ENCODE measurements around the gene SPRY1.

GRCh38 chr4:123403080-123403604 lies 6.5 kb downstream of the SPRY1 start:
- no peak for TF ChIP-seq EP300 (IDR thresholded peaks at IDR 0.05)
- TF ChIP-seq, protein P1, sequence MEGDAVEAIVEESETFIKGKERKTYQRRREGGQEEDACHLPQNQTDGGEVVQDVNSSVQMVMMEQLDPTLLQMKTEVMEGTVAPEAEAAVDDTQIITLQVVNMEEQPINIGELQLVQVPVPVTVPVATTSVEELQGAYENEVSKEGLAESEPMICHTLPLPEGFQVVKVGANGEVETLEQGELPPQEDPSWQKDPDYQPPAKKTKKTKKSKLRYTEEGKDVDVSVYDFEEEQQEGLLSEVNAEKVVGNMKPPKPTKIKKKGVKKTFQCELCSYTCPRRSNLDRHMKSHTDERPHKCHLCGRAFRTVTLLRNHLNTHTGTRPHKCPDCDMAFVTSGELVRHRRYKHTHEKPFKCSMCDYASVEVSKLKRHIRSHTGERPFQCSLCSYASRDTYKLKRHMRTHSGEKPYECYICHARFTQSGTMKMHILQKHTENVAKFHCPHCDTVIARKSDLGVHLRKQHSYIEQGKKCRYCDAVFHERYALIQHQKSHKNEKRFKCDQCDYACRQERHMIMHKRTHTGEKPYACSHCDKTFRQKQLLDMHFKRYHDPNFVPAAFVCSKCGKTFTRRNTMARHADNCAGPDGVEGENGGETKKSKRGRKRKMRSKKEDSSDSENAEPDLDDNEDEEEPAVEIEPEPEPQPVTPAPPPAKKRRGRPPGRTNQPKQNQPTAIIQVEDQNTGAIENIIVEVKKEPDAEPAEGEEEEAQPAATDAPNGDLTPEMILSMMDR (IDR thresholded peaks at IDR 0.05) = no peak
- no peak for TF ChIP-seq POLR2A (IDR thresholded peaks at IDR 0.05)
- no peak for TF ChIP-seq POLR2AphosphoS5 (IDR thresholded peaks at IDR 0.05)
